Measurements from ENCODE around the gene PCDHGA10.
"Not testable (repeated sequence)": the region's sequence is repeated elsewhere in the genome, so short reads cannot be mapped to it uniquely, and the experiment has no call there.

PCDHGA10 gene

GRCh38 chr5:141412854-141413539 lies at the start of gene PCDHGA10:
Gene PCDHGA10, plus strand, starts transcription at chr5:141412987. Its CDS starts 189 bp downstream, at chr5:141413176.
- Mint-ChIP-seq H3K27me3 (peaks cover 81% of the 10 kb centered on the region), H3K27ac (no peak within 1 kb of the TSS), H3K4me1 (ENCODE audit: low read depth) (peaks cover 26% of the 10 kb centered on the region), H3K9me3 (peaks cover 25% of the 10 kb centered on the region), H3K36me3 (ENCODE audit: low read depth) (peaks cover 4% of the 10 kb centered on the region), H3K4me3 (peak within 1 kb of the TSS; percentile 66)
- intact Hi-C loops (cut with micrococcal nuclease): loop anchor here (10.0 kb wide), 1 partner anchor 88 kb away; the partner anchor contains the start of gene TAF7

- Mint-ChIP-seq H3K27me3 (peaks cover 76% of the 10 kb centered on the region), H3K4me3 (no peak within 1 kb of the TSS), H3K9me3 (peaks cover 67% of the 10 kb centered on the region), H3K4me1 (ENCODE audit: low read depth) (no peaks in the 10 kb centered on the region), H3K36me3 (ENCODE audit: low read depth) (peaks cover 6% of the 10 kb centered on the region), H3K27ac (no peak within 1 kb of the TSS)
- intact Hi-C loops (cut with micrococcal nuclease): no loop called here
Measured at GRCh38 chr5:141363952-141364660, 48.7 kb upstream of the PCDHGA10 start, which contains the start of gene PCDHGA5. Gene PCDHGA5, plus strand, starts transcription at chr5:141364162. Its CDS starts 169 bp downstream, at chr5:141364331.

- Mint-ChIP-seq H3K4me3 (no peak overlapping the region), H3K36me3 (ENCODE audit: low read depth) (peaks cover 6% of the 10 kb centered on the region), H3K27me3 (peaks cover 76% of the 10 kb centered on the region), H3K9me3 (peaks cover 63% of the 10 kb centered on the region), H3K27ac (no peak overlapping the region), H3K4me1 (ENCODE audit: low read depth) (peaks cover 10% of the 10 kb centered on the region)
- intact Hi-C loops (cut with micrococcal nuclease): no loop called here
Measured at GRCh38 chr5:141366016-141366896, 46.5 kb upstream of the PCDHGA10 start.

- intact Hi-C loops (cut with micrococcal nuclease): no loop called here
- peak within 1 kb of the TSS; percentile 54 for H3K27ac Mint-ChIP-seq
Measured at GRCh38 chr5:141369994-141370848, 42.6 kb upstream of the PCDHGA10 start, which contains the start of gene PCDHGB3. Gene PCDHGB3, plus strand, starts transcription at chr5:141370242. Its CDS starts 153 bp downstream, at chr5:141370395.

GRCh38 chr5:141371572-141372475 lies 41.0 kb upstream of the PCDHGA10 start:
- peaks cover 71% of the 10 kb centered on the region for H3K27me3 Mint-ChIP-seq
- intact Hi-C loops (cut with micrococcal nuclease): no loop called here
- H3K36me3 Mint-ChIP-seq (ENCODE audit: low read depth): peaks cover 5% of the 10 kb centered on the region
- H3K27ac Mint-ChIP-seq: no peak overlapping the region
- no peak overlapping the region for H3K4me3 Mint-ChIP-seq
- H3K4me1 Mint-ChIP-seq (ENCODE audit: low read depth): peaks cover 10% of the 10 kb centered on the region
- H3K9me3 Mint-ChIP-seq: peaks cover 66% of the 10 kb centered on the region

More at GRCh38 chr5:141369994-141370848, 42.6 kb upstream of the PCDHGA10 start, which contains the start of gene PCDHGB3:
- H3K4me1 Mint-ChIP-seq (ENCODE audit: low read depth): peaks cover 10% of the 10 kb centered on the region
- peaks cover 65% of the 10 kb centered on the region for H3K9me3 Mint-ChIP-seq
- H3K36me3 Mint-ChIP-seq (ENCODE audit: low read depth): no peaks in the 10 kb centered on the region
- peaks cover 71% of the 10 kb centered on the region for H3K27me3 Mint-ChIP-seq
- H3K4me3 Mint-ChIP-seq: peak within 1 kb of the TSS; percentile 75

GRCh38 chr5:141373673-141374317 lies 39.0 kb upstream of the PCDHGA10 start, which contains the start of gene PCDHGA6:
Gene PCDHGA6, plus strand, starts transcription at chr5:141373891. Its CDS starts 193 bp downstream, at chr5:141374084.
- Mint-ChIP-seq H3K4me3 (no peak within 1 kb of the TSS), H3K27me3 (peaks cover 70% of the 10 kb centered on the region), H3K9me3 (peaks cover 73% of the 10 kb centered on the region), H3K4me1 (ENCODE audit: low read depth) (peaks cover 10% of the 10 kb centered on the region), H3K36me3 (ENCODE audit: low read depth) (peaks cover 5% of the 10 kb centered on the region), H3K27ac (no peak within 1 kb of the TSS)
- intact Hi-C loops (cut with micrococcal nuclease): no loop called here

- Mint-ChIP-seq H3K27ac (no peak overlapping the region), H3K4me3 (no peak overlapping the region), H3K4me1 (ENCODE audit: low read depth) (peaks cover 10% of the 10 kb centered on the region), H3K9me3 (peaks cover 73% of the 10 kb centered on the region), H3K36me3 (ENCODE audit: low read depth) (peaks cover 5% of the 10 kb centered on the region), H3K27me3 (peaks cover 66% of the 10 kb centered on the region)
- intact Hi-C loops (cut with micrococcal nuclease): no loop called here
Measured at GRCh38 chr5:141374627-141375026, 38.2 kb upstream of the PCDHGA10 start.

GRCh38 chr5:141375444-141376155 lies 37.2 kb upstream of the PCDHGA10 start:
- intact Hi-C loops (cut with micrococcal nuclease); H3K36me3 Mint-ChIP-seq (ENCODE audit: low read depth); H3K4me3 Mint-ChIP-seq; H3K27ac Mint-ChIP-seq; H3K4me1 Mint-ChIP-seq (ENCODE audit: low read depth): not testable (repeated sequence)
- H3K27me3 Mint-ChIP-seq: peaks cover 63% of the 10 kb centered on the region
- H3K9me3 Mint-ChIP-seq: peaks cover 66% of the 10 kb centered on the region

- H3K27me3 Mint-ChIP-seq: peaks cover 62% of the 10 kb centered on the region
- H3K27ac Mint-ChIP-seq: no peak within 1 kb of the TSS
- peak within 1 kb of the TSS; percentile 71 for H3K4me3 Mint-ChIP-seq
- no peaks in the 10 kb centered on the region for H3K4me1 Mint-ChIP-seq (ENCODE audit: low read depth)
- H3K9me3 Mint-ChIP-seq: peaks cover 22% of the 10 kb centered on the region
- no peaks in the 10 kb centered on the region for H3K36me3 Mint-ChIP-seq (ENCODE audit: low read depth)
- intact Hi-C loops (cut with micrococcal nuclease): no loop called here
Measured at GRCh38 chr5:141382469-141383294, 30.1 kb upstream of the PCDHGA10 start, which contains the start of gene PCDHGA7. Gene PCDHGA7, plus strand, starts transcription at chr5:141382742. Its CDS starts 158 bp downstream, at chr5:141382900.

GRCh38 chr5:141383345-141383744 lies 29.4 kb upstream of the PCDHGA10 start:
- H3K27me3 Mint-ChIP-seq: peaks cover 64% of the 10 kb centered on the region
- H3K27ac Mint-ChIP-seq: no peak overlapping the region
- no peaks in the 10 kb centered on the region for H3K36me3 Mint-ChIP-seq (ENCODE audit: low read depth)
- no peak overlapping the region for H3K4me3 Mint-ChIP-seq
- H3K4me1 Mint-ChIP-seq (ENCODE audit: low read depth): no peaks in the 10 kb centered on the region
- intact Hi-C loops (cut with micrococcal nuclease): no loop called here
- H3K9me3 Mint-ChIP-seq: peaks cover 25% of the 10 kb centered on the region
